NB4 (cell line): ENCODE measurements around the gene LBHD2.

Experiments used
- POLR2A ChIP-seq: IDR thresholded peaks from 2 replicates; pipeline ENCODE4 v1.6.1; 2011; ENCODE audit warnings: mild to moderate bottlenecking; ENCODE audit not compliant: insufficient read length; ENCODE audit errors: extremely low read depth
- TF ChIP-seq, protein P1 (sequence below): IDR thresholded peaks from one replicate; pipeline ENCODE4 v1.5.1; 2012; ENCODE audit warnings: low read depth, low read length
- TF ChIP-seq, protein P2 (sequence below): IDR thresholded peaks from 2 replicates; pipeline ENCODE4 v1.6.1; 2011; ENCODE audit warnings: low read depth, low read length

DNA sequence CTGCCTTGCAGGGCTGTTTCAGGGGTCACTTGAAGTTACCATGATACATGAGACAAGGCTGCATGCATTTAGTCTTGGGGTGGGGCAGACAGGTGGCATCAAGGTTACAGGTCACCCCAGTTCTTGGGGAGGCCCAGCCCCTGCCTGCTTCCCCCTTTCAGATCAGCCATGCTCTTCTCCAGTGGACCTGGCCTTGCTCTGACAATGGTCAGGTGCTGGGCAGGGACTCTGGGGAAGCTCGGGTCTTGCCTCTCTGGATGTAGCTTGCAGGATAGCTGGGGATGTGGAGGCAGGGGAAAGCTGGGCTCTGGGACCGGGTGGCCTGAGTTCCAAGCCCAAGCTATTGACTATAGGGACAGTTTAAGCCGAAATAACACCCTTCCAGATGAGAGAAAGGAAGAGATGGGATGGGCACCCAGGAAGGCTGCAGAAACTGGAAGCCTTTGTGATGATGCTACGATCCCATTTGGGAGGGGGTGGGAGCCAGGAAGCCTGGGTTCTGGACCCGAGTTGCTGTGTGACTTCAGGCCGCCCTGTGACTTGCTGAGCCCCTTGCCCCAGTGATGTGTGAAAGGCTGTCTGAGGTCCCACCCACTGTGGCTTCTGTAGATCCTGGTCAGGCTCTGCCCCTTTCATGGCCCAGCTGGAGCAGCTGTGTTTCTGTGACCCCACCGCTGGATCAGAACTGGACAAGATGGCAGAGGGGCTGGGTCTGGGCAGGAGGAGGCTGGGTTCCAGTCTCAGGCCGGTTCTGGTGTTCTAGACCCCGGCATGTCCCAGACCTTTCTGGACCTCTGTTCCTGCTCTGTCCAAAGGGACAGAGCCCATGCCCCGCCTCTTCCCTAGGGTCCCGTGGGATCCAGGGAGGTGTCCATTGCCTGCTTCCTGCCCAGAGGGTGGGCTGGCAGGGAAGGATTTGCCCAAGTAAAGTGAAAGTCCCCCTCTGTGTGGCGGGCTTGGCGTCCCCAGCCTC lies 41.4 kb downstream of the LBHD2 start:
- TF ChIP-seq, protein P1, sequence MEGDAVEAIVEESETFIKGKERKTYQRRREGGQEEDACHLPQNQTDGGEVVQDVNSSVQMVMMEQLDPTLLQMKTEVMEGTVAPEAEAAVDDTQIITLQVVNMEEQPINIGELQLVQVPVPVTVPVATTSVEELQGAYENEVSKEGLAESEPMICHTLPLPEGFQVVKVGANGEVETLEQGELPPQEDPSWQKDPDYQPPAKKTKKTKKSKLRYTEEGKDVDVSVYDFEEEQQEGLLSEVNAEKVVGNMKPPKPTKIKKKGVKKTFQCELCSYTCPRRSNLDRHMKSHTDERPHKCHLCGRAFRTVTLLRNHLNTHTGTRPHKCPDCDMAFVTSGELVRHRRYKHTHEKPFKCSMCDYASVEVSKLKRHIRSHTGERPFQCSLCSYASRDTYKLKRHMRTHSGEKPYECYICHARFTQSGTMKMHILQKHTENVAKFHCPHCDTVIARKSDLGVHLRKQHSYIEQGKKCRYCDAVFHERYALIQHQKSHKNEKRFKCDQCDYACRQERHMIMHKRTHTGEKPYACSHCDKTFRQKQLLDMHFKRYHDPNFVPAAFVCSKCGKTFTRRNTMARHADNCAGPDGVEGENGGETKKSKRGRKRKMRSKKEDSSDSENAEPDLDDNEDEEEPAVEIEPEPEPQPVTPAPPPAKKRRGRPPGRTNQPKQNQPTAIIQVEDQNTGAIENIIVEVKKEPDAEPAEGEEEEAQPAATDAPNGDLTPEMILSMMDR: no peak
- no peak for TF ChIP-seq POLR2A
- TF ChIP-seq, protein P2, sequence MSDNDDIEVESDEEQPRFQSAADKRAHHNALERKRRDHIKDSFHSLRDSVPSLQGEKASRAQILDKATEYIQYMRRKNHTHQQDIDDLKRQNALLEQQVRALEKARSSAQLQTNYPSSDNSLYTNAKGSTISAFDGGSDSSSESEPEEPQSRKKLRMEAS: no peak
